ENCODE measurements around the gene CLEC3B.

CLEC3B gene

GRCh38 chr3:45003859-45004258, 22.2 kb upstream of the CLEC3B start:
- no peak for DNase-seq

- DNase-seq: no peak
Observed at GRCh38 chr3:45007091-45007490, 19.0 kb upstream of the CLEC3B start.

- DNase-seq: no peak
Observed at GRCh38 chr3:45008117-45008516, 18.0 kb upstream of the CLEC3B start.

GRCh38 chr3:45009868-45010267, 16.2 kb upstream of the CLEC3B start:
- DNase-seq: no peak

GRCh38 chr3:45010811-45011333, 15.2 kb upstream of the CLEC3B start:
- DNase-seq: no peak

- no peak for DNase-seq
Observed at GRCh38 chr3:45011756-45012508, 14.2 kb upstream of the CLEC3B start.

- no peak for DNase-seq
Observed at GRCh38 chr3:45012577-45012976, 13.5 kb upstream of the CLEC3B start.

GRCh38 chr3:45016916-45017315, 9.2 kb upstream of the CLEC3B start:
- DNase-seq: no peak

- DNase-seq: no peak
Observed at GRCh38 chr3:45017821-45018220, 8.3 kb upstream of the CLEC3B start.

- peak; percentile 18 for DNase-seq
Observed at GRCh38 chr3:45020534-45020933, 5.6 kb upstream of the CLEC3B start.

GRCh38 chr3:45021524-45022297, 4.4 kb upstream of the CLEC3B start:
- DNase-seq: no peak

- DNase-seq: no peak
Observed at GRCh38 chr3:45023675-45024074, 2.4 kb upstream of the CLEC3B start.

- DNase-seq: no peak
Observed at GRCh38 chr3:45024542-45025255, 1.4 kb upstream of the CLEC3B start.

GRCh38 chr3:45026957-45027356, 854 bp downstream of the CLEC3B start:
- DNase-seq: no peak

GRCh38 chr3:45027441-45027840, 1.3 kb downstream of the CLEC3B start:
- no peak for DNase-seq

- no peak for DNase-seq
Observed at GRCh38 chr3:45029216-45029615, 3.1 kb downstream of the CLEC3B start.

- no peak for DNase-seq
Observed at GRCh38 chr3:45029661-45030060, 3.6 kb downstream of the CLEC3B start.

GRCh38 chr3:45031531-45031930, 5.4 kb downstream of the CLEC3B start:
- no peak for DNase-seq

GRCh38 chr3:45032113-45032512, 6.0 kb downstream of the CLEC3B start:
- no peak for DNase-seq

- no peak for DNase-seq
Observed at GRCh38 chr3:45033791-45034190, 7.7 kb downstream of the CLEC3B start.

GRCh38 chr3:45034612-45035252, 8.6 kb downstream of the CLEC3B start:
- peak; percentile 10 for DNase-seq

- DNase-seq: no peak
Observed at GRCh38 chr3:45035441-45036301, 9.6 kb downstream of the CLEC3B start.

All from CD4-positive, alpha-beta T cell treated with Interleukin-17A for 1 hour (primary cell).